SU-DHL-6 (cell line): ENCODE results near the gene CADM1.

Experiments
- H2AFZ ChIP-seq: fragments of 200-600 bp; sonication (generic); 2 replicates; pipeline ENCODE4 v1.6.1; 2014; ENCODE audit warnings: low read depth, mild to moderate bottlenecking, moderate library complexity, mixed read lengths, antibody characterized with exemption, low read length; ENCODE audit not compliant: severe bottlenecking
- H3F3A ChIP-seq: fragments of 200-600 bp; shearing (Covaris generic); 2 replicates; pipeline ENCODE4 v1.6.0; 2016; ENCODE audit warnings: antibody characterized with exemption, mild to moderate bottlenecking; ENCODE audit not compliant: insufficient read depth
- H3K27ac ChIP-seq: fragments of 200-600 bp; sonication (generic); 2 replicates; pipeline ENCODE4 v1.5.1; 2016; ENCODE audit warnings: low read depth, mild to moderate bottlenecking, low read length, moderate library complexity, mixed read lengths
- H3K27me3 ChIP-seq: fragments of 200-600 bp; sonication (generic), shearing (Covaris generic); 2 replicates; pipeline ENCODE4 v1.6.0; 2014; ENCODE audit warnings: mild to moderate bottlenecking, low read length
- H3K36me3 ChIP-seq: fragments of 200-600 bp; sonication (generic); 2 replicates; pipeline ENCODE4 v1.6.1; 2014; ENCODE audit warnings: mild to moderate bottlenecking, low read length, mixed read lengths
- H3K4me2 ChIP-seq: fragments of 300-600, 200-600 bp; shearing (Covaris generic), sonication (generic); 2 replicates; pipeline ENCODE4 v1.6.0; 2014; ENCODE audit warnings: low read length, low read depth, mild to moderate bottlenecking; ENCODE audit not compliant: poor library complexity, severe bottlenecking
- H3K4me3 ChIP-seq: fragments of 200-600 bp; sonication (generic); 2 replicates; pipeline ENCODE4 v1.5.1; 2014; ENCODE audit warnings: antibody characterized with exemption, low read length, mild to moderate bottlenecking, mixed read lengths; ENCODE audit not compliant: insufficient read depth, poor library complexity, severe bottlenecking
- H3K79me2 ChIP-seq: fragments of 200-600 bp; sonication (generic); 2 replicates; pipeline ENCODE4 v1.6.1; 2014; ENCODE audit warnings: mild to moderate bottlenecking, low read length, moderate library complexity; ENCODE audit not compliant: insufficient read depth
- H3K9ac ChIP-seq: fragments of 200-600 bp; sonication (generic); 2 replicates; pipeline ENCODE4 v1.7.0; 2014; ENCODE audit warnings: mild to moderate bottlenecking, low read length
- H3K9me2 ChIP-seq: fragments of 200-600 bp; sonication (generic); replicated peaks from 2 replicates; pipeline ENCODE4 v1.6.1; 2014; ENCODE audit warnings: low read length; ENCODE audit not compliant: insufficient read depth
- H3K9me3 ChIP-seq: fragments of 200-600 bp; sonication (generic); 2 replicates; pipeline ENCODE4 v1.6.1; 2014; ENCODE audit warnings: low read length, mixed read lengths; ENCODE audit not compliant: insufficient read depth
- H4K20me1 ChIP-seq: fragments of 200-600 bp; sonication (generic); 2 replicates; pipeline ENCODE4 v1.6.1; 2014; ENCODE audit warnings: low read depth, mild to moderate bottlenecking, antibody characterized with exemption, low read length, moderate library complexity, mixed read lengths
- CTCF ChIP-seq: fragments of 200-600 bp; sonication (generic); IDR thresholded peaks from one replicate; pipeline ENCODE4 v1.5.1; 2017; ENCODE audit warnings: antibody characterized with exemption, mild to moderate bottlenecking, low read length, moderate library complexity; ENCODE audit not compliant: insufficient read depth, poor library complexity, severe bottlenecking
- EZH2phosphoT487 ChIP-seq: fragments of 200-600 bp; sonication (generic), shearing (Covaris generic); conservative IDR thresholded peaks from 2 replicates; pipeline ENCODE4 v1.6.1; 2018; ENCODE audit warnings: mild to moderate bottlenecking, antibody characterized with exemption, low read length, moderate library complexity, mixed read lengths

The CADM1 gene

DNA sequence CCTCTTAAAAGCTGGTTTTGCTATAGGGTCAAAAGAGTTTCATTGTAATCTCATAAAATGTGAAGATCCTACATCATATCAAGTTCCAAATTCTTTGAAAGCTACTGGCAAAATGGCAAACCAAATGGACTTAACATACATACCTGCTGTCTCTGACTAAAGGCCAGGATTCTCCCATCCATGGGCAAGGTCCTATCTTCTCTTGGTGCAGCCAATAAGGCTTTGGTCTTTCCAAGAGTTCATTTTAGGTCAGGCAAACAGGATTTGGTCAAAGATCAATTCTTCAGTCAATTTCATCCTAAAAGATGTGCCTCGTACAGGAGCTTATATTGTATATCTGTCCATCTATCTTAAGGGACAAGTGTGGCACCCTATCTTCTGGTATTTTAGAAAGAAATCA is 49.7 kb downstream of the CADM1 start:
- Histone ChIP-seq H2AFZ (no peak overlapping the region), H3K27ac (no peak overlapping the region), H3K9me3 (no peaks in the 10 kb centered on the region), H3K79me2 (no peaks in the 10 kb centered on the region), H3K4me3 (no peak overlapping the region), H3K36me3 (no peaks in the 10 kb centered on the region), H3K9ac (no peak overlapping the region), H3K9me2 (no peaks in the 10 kb centered on the region; the same call in 1 of the 2 replicates), H3F3A (no peaks in the 10 kb centered on the region), H3K27me3 (no peaks in the 10 kb centered on the region), H3K4me2 (no peak overlapping the region), H4K20me1 (no peaks in the 10 kb centered on the region)
- TF ChIP-seq CTCF (no peak), EZH2phosphoT487 (no peak)

- TF ChIP-seq EZH2phosphoT487 = no peak
- no peak for TF ChIP-seq CTCF
- H3K27me3 ChIP-seq = no peaks in the 10 kb centered on the region
- no peaks in the 10 kb centered on the region for H3K9me3 ChIP-seq
- H2AFZ ChIP-seq = no peak overlapping the region
- no peak overlapping the region for H3K4me2 ChIP-seq
- H3K79me2 ChIP-seq = no peaks in the 10 kb centered on the region
- no peak overlapping the region for H3K9ac ChIP-seq
- no peaks in the 10 kb centered on the region for H4K20me1 ChIP-seq
- H3K27ac ChIP-seq = no peak overlapping the region
- no peak overlapping the region for H3K4me3 ChIP-seq
- H3K36me3 ChIP-seq = no peaks in the 10 kb centered on the region
- no peaks in the 10 kb centered on the region; the same call in 1 of the 2 replicates for H3K9me2 ChIP-seq
- no peaks in the 10 kb centered on the region for H3F3A ChIP-seq
Observed at GRCh38 chr11:115453693-115454490, 50.3 kb downstream of the CADM1 start.

- Histone ChIP-seq H3K27me3 (no peaks in the 10 kb centered on the region), H4K20me1 (no peaks in the 10 kb centered on the region), H3K79me2 (no peaks in the 10 kb centered on the region), H3K36me3 (no peaks in the 10 kb centered on the region), H3K27ac (no peak overlapping the region), H3K9me2 (no peaks in the 10 kb centered on the region; the same call in 1 of the 2 replicates), H3K4me2 (no peak overlapping the region), H2AFZ (no peak overlapping the region), H3K9ac (no peak overlapping the region), H3K9me3 (peaks cover 9% of the 10 kb centered on the region; the same call in 1 of the 2 replicates), H3F3A (no peaks in the 10 kb centered on the region), H3K4me3 (no peak overlapping the region)
- TF ChIP-seq CTCF (no peak), EZH2phosphoT487 (no peak)
Observed at GRCh38 chr11:115452241-115452640, 52.0 kb downstream of the CADM1 start.
